Measurements from ENCODE around the gene PDE9A. TPM values are rescaled to one million over a fixed set of nuclear protein-coding genes. Genes with fewer than 3 reads are reported as not detected.

The PDE9A gene
- total and polyA plus RNA-seq, 2 of the 4 experiments (the other 2 are of a cell fraction), result 0.89 to 0.90 TPM

DNA sequence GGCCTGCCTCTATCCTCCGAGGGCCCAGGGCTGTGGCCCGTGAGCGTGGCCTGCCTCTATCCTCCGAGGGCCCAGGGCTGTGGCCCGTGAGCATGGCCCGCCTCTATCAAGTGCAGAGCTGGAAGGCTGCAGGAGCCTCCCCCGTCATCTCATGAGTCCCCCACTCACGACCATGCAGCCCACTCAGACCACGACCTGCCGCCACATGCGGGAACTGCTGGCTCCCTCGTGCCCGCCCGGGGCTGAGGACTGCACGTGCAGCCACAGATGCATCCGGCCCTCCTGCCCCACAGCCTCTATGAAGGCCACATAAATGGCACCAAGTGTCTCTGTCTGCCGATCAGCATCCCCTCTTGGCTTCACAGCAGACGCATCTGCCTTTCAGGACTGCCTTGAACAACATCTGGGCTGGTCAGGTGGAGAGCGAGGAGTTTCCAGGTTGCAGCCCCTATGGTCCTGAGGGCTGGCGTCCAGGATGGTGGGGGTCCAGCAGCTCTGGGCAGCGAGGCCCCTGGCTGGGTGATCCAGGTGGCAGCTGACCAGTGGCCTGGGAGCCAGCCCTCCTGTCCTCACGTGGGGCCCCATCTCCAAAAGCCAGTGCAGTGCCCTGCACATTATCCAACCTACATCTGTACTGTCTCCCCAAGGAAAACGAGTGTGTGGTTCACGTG lies 103.3 kb downstream of the PDE9A start:
- Histone ChIP-seq H3K23ac (ENCODE audit: low read depth, low read length) (no peak overlapping the region), H3K9me3 (ENCODE audit: control insufficient read depth, insufficient read depth, low read length) (no peaks in the 10 kb centered on the region), H2BK20ac (ENCODE audit: low read depth, low read length) (no peak overlapping the region), H2BK15ac (ENCODE audit: low read depth, low read length) (no peak overlapping the region), H3K18ac (ENCODE audit: low read depth, low read length) (no peak overlapping the region), H2AK9ac (replicated peaks; ENCODE audit: low read depth, low read length, poor library complexity) (no peak overlapping the region), H2BK5ac (ENCODE audit: low read depth, low read length, poor library complexity, severe bottlenecking) (no peak overlapping the region), H3K4me1 (ENCODE audit: control insufficient read depth, insufficient read depth, low read length) (no peaks in the 10 kb centered on the region), H4K91ac (ENCODE audit: insufficient read depth, low read depth, low read length) (no peak overlapping the region), H3K27me3 (ENCODE audit: control insufficient read depth, insufficient read depth, low read length) (no peaks in the 10 kb centered on the region; the same call in 1 of the 2 replicates), H3K36me3 (ENCODE audit: control insufficient read depth, insufficient read depth, low read length) (no peaks in the 10 kb centered on the region), H2AK5ac (ENCODE audit: low read depth, low read length) (no peak overlapping the region), H2AFZ (replicated peaks; ENCODE audit: low read length, poor library complexity) (no peak overlapping the region), H3K9ac (ENCODE audit: low read depth, low read length) (no peak overlapping the region), H2BK120ac (ENCODE audit: low read depth, low read length) (no peak overlapping the region), H3K4me3 (ENCODE audit: insufficient read depth, low read depth, low read length) (no peak overlapping the region), H3K79me1 (ENCODE audit: low read depth in 1 of 2, low read length in 2 of 2) (no peaks in the 10 kb centered on the region), H3K27ac (ENCODE audit: insufficient read depth, low read length) (no peak overlapping the region), H4K5ac (ENCODE audit: low read depth, low read length) (no peak overlapping the region), H4K20me1 (ENCODE audit: insufficient read depth, low read length) (no peaks in the 10 kb centered on the region; the same call in 1 of the 2 replicates), H3K4ac (ENCODE audit: low read depth, low read length) (no peak overlapping the region), H3K9me1 (ENCODE audit: insufficient read depth, low read length) (no peaks in the 10 kb centered on the region), H4K8ac (ENCODE audit: low read depth in 2 of 2, low read length in 2 of 2) (no peak overlapping the region), H3K56ac (ENCODE audit: extremely low read depth, insufficient read depth, low read length) (no peak overlapping the region), H3K14ac (replicated peaks; ENCODE audit: low read depth, low read length) (no peak overlapping the region), H3K4me2 (ENCODE audit: low read depth, low read length) (no peak overlapping the region)
- no peak for DNase-seq
- POLR2A ChIA-PET (ENCODE audit: unreplicated experiment), result no interaction called here
- CTCF ChIA-PET, result no interaction called here
- intact Hi-C loops (cut with micrococcal nuclease) (no loop called here), dilution Hi-C loops (cut with HindIII; ENCODE audit: low sequenced_read_pairs, unreplicated experiment) (no loop called here), in situ Hi-C loops (cut with MboI; ENCODE audit: low sequenced_read_pairs) (loop anchor here (25.0 kb wide), 1 partner anchor 106 kb away; no protein-coding TSS in a partner anchor)
- WGBS, 2 experiments (ENCODE audit: extremely low coverage in 2 of 2, insufficient read length in 1 of 2), result 76% methylated on average over 15 of the region's 24 CpGs; no CpG with 5 or more reads in 1 of the 2 experiments
- no TSS peak for BruUV-seq (replicated peaks)
- no peak for ATAC-seq (ENCODE audit: low read depth)
- TF ChIP-seq BHLHE40 (IDR thresholded peaks at IDR 0.05; ENCODE audit: low read depth, low read length) (no peak), MAZ (IDR thresholded peaks at IDR 0.05; ENCODE audit: borderline replicate concordance, low read depth, low read length) (no peak), MXI1 (IDR thresholded peaks at IDR 0.05; ENCODE audit: borderline replicate concordance, low read depth, low read length) (no peak), NFE2L2 (IDR thresholded peaks at IDR 0.05; ENCODE audit: low read depth, low read length) (no peak)
- TF ChIP-seq, protein P1, sequence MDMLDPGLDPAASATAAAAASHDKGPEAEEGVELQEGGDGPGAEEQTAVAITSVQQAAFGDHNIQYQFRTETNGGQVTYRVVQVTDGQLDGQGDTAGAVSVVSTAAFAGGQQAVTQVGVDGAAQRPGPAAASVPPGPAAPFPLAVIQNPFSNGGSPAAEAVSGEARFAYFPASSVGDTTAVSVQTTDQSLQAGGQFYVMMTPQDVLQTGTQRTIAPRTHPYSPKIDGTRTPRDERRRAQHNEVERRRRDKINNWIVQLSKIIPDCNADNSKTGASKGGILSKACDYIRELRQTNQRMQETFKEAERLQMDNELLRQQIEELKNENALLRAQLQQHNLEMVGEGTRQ (IDR thresholded peaks at IDR 0.05; ENCODE audit: low read depth, low read length), result no peak
